Smooth muscle cell (in vitro differentiated cells): ENCODE data around the gene CLEC9A. TPM values are rescaled to one million over a fixed set of nuclear protein-coding genes. Genes with fewer than 3 reads are reported as not detected.

Experiments used
- DNase-seq: peaks from one replicate; lab custom pipeline; 2025; ENCODE audit not compliant: unreplicated experiment; lab: John Stamatoyannopoulos, UW
- H2AFZ ChIP-seq: fragments of 200-600 bp; sonication (generic); 2 replicates; pipeline ENCODE4 v1.6.0; 2016; ENCODE audit warnings: antibody characterized with exemption, low read depth, mild to moderate bottlenecking
- H3F3A ChIP-seq: fragments of 200-600 bp; sonication (generic); 2 replicates; pipeline ENCODE4 v1.6.0; 2017; ENCODE audit warnings: antibody characterized with exemption, low read depth
- H3K27ac ChIP-seq: fragments of 200-600 bp; sonication (generic); 2 replicates; pipeline ENCODE4 v1.5.1; 2016; ENCODE audit warnings: low read depth, mild to moderate bottlenecking
- H3K27me3 ChIP-seq: fragments of 200-600 bp; sonication (generic); 2 replicates; pipeline ENCODE4 v1.6.1; 2016; ENCODE audit warnings: low read depth, mild to moderate bottlenecking
- H3K36me3 ChIP-seq: fragments of 200-600 bp; sonication (generic); 2 replicates; pipeline ENCODE4 v1.5.1; 2016; ENCODE audit warnings: low read depth
- H3K4me1 ChIP-seq: fragments of 200-600 bp; sonication (generic); 2 replicates; pipeline ENCODE4 v1.5.1; 2016; ENCODE audit warnings: low read depth
- H3K4me2 ChIP-seq: fragments of 200-600 bp; sonication (generic); 2 replicates; pipeline ENCODE4 v1.6.0; 2016; ENCODE audit warnings: mild to moderate bottlenecking
- H3K4me3 ChIP-seq: fragments of 200-600 bp; sonication (generic); 2 replicates; pipeline ENCODE4 v1.5.1; 2016; ENCODE audit warnings: mild to moderate bottlenecking
- H3K79me2 ChIP-seq: fragments of 200-600 bp; sonication (generic); 2 replicates; pipeline ENCODE4 v1.6.0; 2016; ENCODE audit warnings: low read depth, mild to moderate bottlenecking
- H3K9ac ChIP-seq: fragments of 200-600 bp; sonication (generic); 2 replicates; pipeline ENCODE4 v1.6.0; 2016; ENCODE audit warnings: low read depth
- H3K9me3 ChIP-seq: fragments of 200-600 bp; sonication (generic); replicated peaks from 2 replicates; pipeline ENCODE4 v1.5.1; 2016; ENCODE audit warnings: low read depth
- H4K20me1 ChIP-seq: fragments of 200-600 bp; sonication (generic); 2 replicates; pipeline ENCODE4 v1.6.0; 2016; ENCODE audit warnings: low read depth
- CTCF ChIP-seq: fragments of 200-600 bp; sonication (generic); IDR thresholded peaks from 2 replicates; pipeline ENCODE4 v1.5.1; 2017; ENCODE audit warnings: borderline replicate concordance, mild to moderate bottlenecking, antibody characterized with exemption; ENCODE audit not compliant: insufficient read depth, poor library complexity, severe bottlenecking
- WGBS: methylation state at CpG from one replicate; pipeline ENCODE4 v1.1.7; 2016; ENCODE audit warnings: low lambda C conversion rate; 5-methylcytosine and 5-hydroxymethylcytosine counted together
- polyA plus RNA-seq: library from polyadenylated mRNA; unstranded; fragments of >200 nt; fragmentation: Nextera tagmentation; extraction: Ambion mirVana; gene quantifications from 2 replicates; pipeline ENCODE4 v1.2.1, GENCODE V29; 2016
- total RNA-seq: library from RNA; depleted of rRNA; stranded (reverse); fragments of >200 nt; gene quantifications from 2 replicates; pipeline ENCODE4 v1.2.3, GENCODE V29; 2014

Gene CLEC9A
- total and polyA plus RNA-seq, 2 experiments from 2014 or later = not detected

DNA sequence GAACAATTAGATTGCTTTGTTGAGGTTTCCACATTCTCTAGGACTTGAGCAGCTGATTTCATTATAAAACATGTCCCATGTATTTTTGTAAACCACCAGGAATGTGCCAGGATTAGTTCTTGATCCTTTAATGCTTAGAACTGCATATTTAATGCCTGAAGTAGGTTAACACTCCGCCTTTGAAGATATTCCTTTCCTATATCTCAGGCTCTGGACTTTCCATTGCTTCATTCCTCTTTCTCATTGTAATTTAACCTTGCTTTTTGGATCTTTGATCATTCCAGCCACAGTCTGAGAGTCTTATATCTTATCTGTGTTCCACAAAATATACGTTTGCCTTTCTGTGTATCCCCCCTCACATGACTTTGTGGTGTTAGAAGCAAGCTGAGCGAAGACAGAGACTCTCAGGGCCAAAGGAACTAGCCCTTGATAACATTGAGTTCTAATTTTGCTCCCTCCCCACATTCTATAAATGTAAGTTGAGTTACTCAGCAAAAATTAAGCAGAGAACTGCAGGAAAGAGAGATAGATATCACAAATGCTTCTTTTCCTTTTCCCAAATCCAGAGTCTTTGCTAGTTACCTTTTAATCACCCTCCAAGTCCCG lies 29.2 kb upstream of the CLEC9A start:
- Histone ChIP-seq H3K27ac (peak overlapping the region; percentile 81), H2AFZ (no peak overlapping the region), H3K4me2 (peak overlapping the region; percentile 71)

DNA sequence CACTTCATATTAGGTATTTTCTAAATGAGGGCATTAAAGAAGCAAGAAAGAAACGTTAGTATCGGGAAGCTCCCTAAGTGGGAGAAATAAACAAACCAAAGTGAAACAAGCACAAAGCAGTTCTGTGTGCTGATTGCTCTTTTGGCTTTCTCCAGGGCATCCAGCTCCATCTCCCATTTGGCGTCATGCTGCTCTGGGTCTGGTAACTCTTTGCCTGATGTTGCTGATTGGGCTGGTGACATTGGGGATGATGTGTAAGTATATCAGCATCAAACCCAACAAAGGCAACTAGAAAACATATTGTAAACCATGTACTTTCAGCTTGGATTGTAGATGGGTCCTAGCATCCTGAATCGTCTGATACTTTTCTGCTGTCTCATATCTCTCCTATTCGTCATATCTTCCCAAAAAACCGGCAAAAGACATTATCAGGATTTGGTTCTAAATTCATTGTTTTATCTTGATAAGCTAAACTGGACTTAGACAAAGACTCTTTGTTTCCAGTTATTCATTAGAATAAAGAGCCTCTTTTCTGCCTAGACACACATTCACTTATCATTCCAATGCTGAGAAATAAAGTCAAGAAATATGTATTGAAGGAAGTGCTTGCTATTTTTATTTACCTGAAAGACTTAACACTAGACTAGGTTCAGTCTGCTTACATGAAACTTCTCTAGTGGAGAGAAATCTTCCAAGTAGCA lies 17.7 kb upstream of the CLEC9A start:
- WGBS = 85% methylated on average over 6 of the region's 6 CpGs
- Histone ChIP-seq H3K79me2 (no peaks in the 10 kb centered on the region), H3K27ac (no peak overlapping the region), H3K27me3 (no peaks in the 10 kb centered on the region), H3K9me3 (no peaks in the 10 kb centered on the region), H3K9ac (no peak overlapping the region), H3K4me1 (no peaks in the 10 kb centered on the region), H3K4me2 (no peak overlapping the region), H3K4me3 (no peak overlapping the region), H2AFZ (no peak overlapping the region), H3F3A (no peaks in the 10 kb centered on the region), H4K20me1 (no peaks in the 10 kb centered on the region), H3K36me3 (no peaks in the 10 kb centered on the region)
- TF ChIP-seq CTCF = no peak
- DNase-seq = no peak

More for the DNA sequence above, 29.2 kb upstream of the CLEC9A start:
- no peaks in the 10 kb centered on the region for H3K27me3 ChIP-seq
- H3F3A ChIP-seq = peaks cover 11% of the 10 kb centered on the region
- no peaks in the 10 kb centered on the region for H3K79me2 ChIP-seq
- WGBS = 10% methylated on average over 4 of the region's 4 CpGs
- H3K4me1 ChIP-seq = peaks cover 9% of the 10 kb centered on the region
- no peaks in the 10 kb centered on the region for H3K36me3 ChIP-seq
- no peak for TF ChIP-seq CTCF
- H4K20me1 ChIP-seq = no peaks in the 10 kb centered on the region
- no peaks in the 10 kb centered on the region for H3K9me3 ChIP-seq
- DNase-seq = no peak
- H3K4me3 ChIP-seq = peak overlapping the region; percentile 17
- no peak overlapping the region for H3K9ac ChIP-seq

- Histone ChIP-seq H3K36me3 (no peaks in the 10 kb centered on the region), H2AFZ (no peak overlapping the region), H3K4me1 (no peaks in the 10 kb centered on the region), H3K9ac (no peak overlapping the region), H3F3A (no peaks in the 10 kb centered on the region), H3K27me3 (no peaks in the 10 kb centered on the region), H3K79me2 (no peaks in the 10 kb centered on the region), H3K9me3 (no peaks in the 10 kb centered on the region), H3K4me3 (no peak overlapping the region), H4K20me1 (no peaks in the 10 kb centered on the region), H3K4me2 (no peak overlapping the region), H3K27ac (no peak overlapping the region)
- no peak for TF ChIP-seq CTCF
- DNase-seq = no peak
- WGBS = 75% methylated on average over 4 of the region's 4 CpGs
Observed at GRCh38 chr12:10015450-10015849, 15.0 kb upstream of the CLEC9A start.
